H1 (cell line): Measurements from ENCODE around the gene NMD3. TPM values are rescaled to one million over a fixed set of nuclear protein-coding genes. Genes with fewer than 3 reads are reported as not detected.

Source experiments
- CTCF ChIA-PET: fragments of 300-600 bp; sonication (Branson Sonifier 250); formaldehyde crosslinking; loops from one replicate; lab custom pipeline; 2021; ENCODE audit not compliant: partially characterized antibody; lab: Charles Lee
- POLR2A ChIA-PET: fragments of 300-600 bp; sonication (Branson Sonifier 250); formaldehyde crosslinking; loops from one replicate; lab custom pipeline; 2021; ENCODE audit warnings: inconsistent platforms; ENCODE audit not compliant: partially characterized antibody; lab: Charles Lee
- DNase-seq, 2 experiments: peaks; one replicate each; pipeline versions ENCODE4 v3.0.0 to v3.0.0-alpha.2; 2010 to 2022; ENCODE audit warnings: low spot score in 2 of 2, low read depth in 1 of 2, mixed read lengths in 1 of 2
- FAIRE-seq: peaks from 2 replicates; lab custom pipeline; 2011; peaks lifted over from hg19 to GRCh38; lab: Jason Lieb, UNC
- H2AFZ ChIP-seq: 2 replicates; pipeline ENCODE4 v1.8.1; 2012; ENCODE audit warnings: low read length, inconsistent platforms
- H2AK5ac ChIP-seq: 2 replicates; pipeline ENCODE4 v1.6.1; 2013; ENCODE audit warnings: low read depth, low read length
- H2BK120ac ChIP-seq: replicated peaks from 2 replicates; pipeline ENCODE3; 2013; ENCODE audit warnings: low read depth, low read length, inconsistent platforms
- H2BK12ac ChIP-seq: 2 replicates; pipeline ENCODE4 v1.6.1; 2013; ENCODE audit warnings: low read depth, low read length
- H2BK15ac ChIP-seq: 2 replicates; pipeline ENCODE4 v1.6.1; 2013; ENCODE audit warnings: low read length
- H2BK20ac ChIP-seq: 2 replicates; pipeline ENCODE4 v1.6.1; 2013; ENCODE audit warnings: low read length
- H2BK5ac ChIP-seq: 2 replicates; pipeline ENCODE4 v1.6.1; 2013; ENCODE audit warnings: low read depth, low read length
- H3K14ac ChIP-seq: 2 replicates; pipeline ENCODE4 v1.6.1; 2013; ENCODE audit warnings: inconsistent platforms; ENCODE audit not compliant: insufficient read length
- H3K18ac ChIP-seq: 2 replicates; pipeline ENCODE4 v1.6.1; 2013; ENCODE audit warnings: low read length; ENCODE audit errors: extremely low read depth
- H3K23ac ChIP-seq: 2 replicates; pipeline ENCODE4 v1.6.1; 2013; ENCODE audit warnings: inconsistent platforms; ENCODE audit not compliant: insufficient read length
- H3K23me2 ChIP-seq: 2 replicates; pipeline ENCODE4 v1.6.1; 2013; ENCODE audit warnings: low read depth, low read length
- H3K27ac ChIP-seq: 2 replicates; pipeline ENCODE4 v1.6.1; 2011; ENCODE audit warnings: low read depth, low read length, inconsistent platforms
- H3K27me3 ChIP-seq, 4 experiments: replicated peaks in 1 of 4; 1 replicate in 1 of 4; 2 replicates in 3 of 4; pipeline versions ENCODE4 v1.6.1 to v1.8.1; 2011 to 2013; ENCODE audit warnings: low read length in 3 of 4, mild to moderate bottlenecking in 3 of 4, inconsistent platforms in 2 of 4, mixed read lengths in 2 of 4, moderate library complexity in 1 of 4; ENCODE audit not compliant: control insufficient read depth in 3 of 4, insufficient read depth in 3 of 4; ENCODE audit errors: extremely low read depth in 1 of 4
- H3K36me3 ChIP-seq, 4 experiments: 2 replicates each; pipeline versions ENCODE4 v1.6.1 to v1.8.1; 2011 to 2013; ENCODE audit warnings: mild to moderate bottlenecking in 4 of 4, low read length in 3 of 4, moderate library complexity in 2 of 4, control low read depth in 1 of 4, inconsistent platforms in 1 of 4; ENCODE audit not compliant: insufficient read depth in 4 of 4, control insufficient read depth in 2 of 4
- H3K4ac ChIP-seq: replicated peaks from 2 replicates; pipeline ENCODE3; 2013; ENCODE audit warnings: low read length, low read depth, mixed read lengths, inconsistent platforms; ENCODE audit not compliant: insufficient read length
- H3K4me1 ChIP-seq, 4 experiments: replicated peaks in 1 of 4; 1 replicate in 1 of 4; 2 replicates in 3 of 4; pipeline versions ENCODE4 v1.6.1 to v1.8.1; 2011 to 2013; ENCODE audit warnings: low read length in 3 of 4, inconsistent platforms in 2 of 4, mixed read lengths in 1 of 4; ENCODE audit not compliant: insufficient read depth in 4 of 4, control insufficient read depth in 3 of 4
- H3K4me2 ChIP-seq, 2 experiments: 2 replicates each; pipeline versions ENCODE4 v1.6.1 to v1.8.1; 2011 to 2013; ENCODE audit warnings: low read depth in 2 of 2, low read length in 2 of 2, control low read depth in 1 of 2, inconsistent platforms in 1 of 2, mild to moderate bottlenecking in 1 of 2; ENCODE audit not compliant: insufficient read depth in 1 of 2
- H3K4me3 ChIP-seq, 4 experiments: fragments of 200-600, 300-600 bp in 1 of 4; sonication (generic), shearing (Covaris generic), sonication (Bioruptor Twin) in 1 of 4; 2 replicates each; pipeline versions ENCODE4 v1.5.1 to v1.8.1; 2011 to 2016; ENCODE audit warnings: low read length in 4 of 4, low read depth in 3 of 4, control low read depth in 2 of 4, inconsistent platforms in 2 of 4, mild to moderate bottlenecking in 2 of 4, mixed read lengths in 1 of 4, moderate library complexity in 1 of 4; ENCODE audit not compliant: insufficient read depth in 2 of 4; ENCODE audit errors: extremely low read depth in 1 of 4
- H3K56ac ChIP-seq: replicated peaks from 2 replicates; pipeline ENCODE3; 2013; ENCODE audit warnings: low read depth, mild to moderate bottlenecking, mixed read lengths, low read length, inconsistent platforms; ENCODE audit not compliant: insufficient read length
- H3K79me1 ChIP-seq: 2 replicates; pipeline ENCODE4 v1.6.1; 2013; ENCODE audit warnings: low read depth, low read length, control low read depth
- H3K79me2 ChIP-seq, 2 experiments: 2 replicates each; pipeline versions ENCODE4 v1.6.1 to v1.8.1; 2012 to 2013; ENCODE audit warnings: low read length in 2 of 2, mild to moderate bottlenecking in 2 of 2, inconsistent platforms in 1 of 2; ENCODE audit not compliant: insufficient read depth in 2 of 2, control insufficient read depth in 1 of 2
- H3K9ac ChIP-seq, 4 experiments: replicated peaks in 1 of 4; 1 replicate in 1 of 4; 2 replicates in 3 of 4; pipeline versions ENCODE4 v1.6.1 to v1.8.1; 2011 to 2013; ENCODE audit warnings: low read depth in 3 of 4, low read length in 3 of 4, control low read depth in 2 of 4, mild to moderate bottlenecking in 2 of 4, moderate library complexity in 2 of 4, inconsistent platforms in 1 of 4; ENCODE audit errors: extremely low read depth in 1 of 4
- H3K9me3 ChIP-seq, 2 experiments: 2 replicates each; pipeline versions ENCODE4 v1.6.1 to v1.8.1; 2012 to 2013; ENCODE audit warnings: mild to moderate bottlenecking in 2 of 2, moderate library complexity in 2 of 2, control low read depth in 1 of 2, inconsistent platforms in 1 of 2, low read depth in 1 of 2, low read length in 1 of 2, mixed read lengths in 1 of 2; ENCODE audit not compliant: insufficient read depth in 2 of 2
- H4K20me1 ChIP-seq, 2 experiments: replicated peaks in 1 of 2; 2 replicates each; pipeline versions ENCODE3 to v1.8.1; 2011 to 2013; ENCODE audit warnings: inconsistent platforms in 2 of 2, low read length in 2 of 2, mild to moderate bottlenecking in 1 of 2; ENCODE audit not compliant: insufficient read depth in 2 of 2, control insufficient read depth in 1 of 2
- H4K5ac ChIP-seq: 2 replicates; pipeline ENCODE4 v1.6.1; 2013; ENCODE audit warnings: low read length, low read depth, mixed read lengths, inconsistent platforms; ENCODE audit not compliant: insufficient read length
- H4K8ac ChIP-seq: 2 replicates; pipeline ENCODE4 v1.8.0; 2013; ENCODE audit warnings: mild to moderate bottlenecking, moderate library complexity, low read length, inconsistent platforms; ENCODE audit not compliant: insufficient read depth; ENCODE audit errors: extremely low read depth
- H4K91ac ChIP-seq: replicated peaks from 2 replicates; pipeline ENCODE3; 2013; ENCODE audit warnings: low read length, mixed read lengths, inconsistent platforms; ENCODE audit not compliant: insufficient read length
- ASH2L ChIP-seq: fragments of 200-600, 300-600 bp; sonication (generic); IDR thresholded peaks from one replicate; pipeline ENCODE4 v1.7.1; 2017; ENCODE audit warnings: low read length
- BRCA1 ChIP-seq: IDR thresholded peaks from 2 replicates; pipeline ENCODE4 v1.6.1; 2012; ENCODE audit warnings: low read depth, low read length, improper control_type of control experiment
- EGR1 ChIP-seq: IDR thresholded peaks from 2 replicates; pipeline ENCODE4 v1.6.1; 2011; ENCODE audit warnings: low read depth, low read length, borderline replicate concordance
- FOSL1 ChIP-seq: IDR thresholded peaks from 2 replicates; pipeline ENCODE4 v1.6.1; 2011; ENCODE audit warnings: mild to moderate bottlenecking, low read depth, low read length, moderate library complexity; ENCODE audit not compliant: insufficient read depth
- KDM4A ChIP-seq: IDR thresholded peaks from one replicate; pipeline ENCODE4 v1.7.1; 2012; ENCODE audit warnings: low read depth, mild to moderate bottlenecking, moderate library complexity, low read length, inconsistent platforms; ENCODE audit not compliant: severe bottlenecking
- MAFK ChIP-seq: IDR thresholded peaks from 2 replicates; pipeline ENCODE4 v1.6.1; 2012; ENCODE audit warnings: low read depth, mild to moderate bottlenecking, improper control_type of control experiment, low read length
- NRF1 ChIP-seq: IDR thresholded peaks from 2 replicates; pipeline ENCODE4 v1.6.1; 2011; ENCODE audit warnings: mild to moderate bottlenecking, low read depth, low read length, improper control_type of control experiment
- POLR2A ChIP-seq, 2 experiments: IDR thresholded peaks; 1 replicate in 1 of 2; 2 replicates in 1 of 2; pipeline ENCODE4 v1.6.1; 2011; ENCODE audit warnings: low read depth in 2 of 2, low read length in 2 of 2, mild to moderate bottlenecking in 2 of 2; ENCODE audit errors: control extremely low read depth in 1 of 2
- POU5F1 ChIP-seq: IDR thresholded peaks from 2 replicates; pipeline ENCODE4 v1.6.1; 2011; ENCODE audit warnings: low read depth, mild to moderate bottlenecking, low read length, moderate library complexity
- SP1 ChIP-seq: IDR thresholded peaks from 2 replicates; pipeline ENCODE4 v1.6.1; 2011; ENCODE audit warnings: low read depth, low read length
- SRF ChIP-seq: IDR thresholded peaks from 2 replicates; pipeline ENCODE4 v1.6.1; 2011; ENCODE audit warnings: mild to moderate bottlenecking, low read depth, low read length, moderate library complexity
- ZNF274 ChIP-seq: IDR thresholded peaks from 2 replicates; pipeline ENCODE4 v1.7.0; 2012; ENCODE audit warnings: low read length, borderline replicate concordance; ENCODE audit errors: extremely low read depth
- WGBS, 2 experiments: shearing (Covaris generic) in 1 of 2; methylation state at CpG; one replicate each; pipeline versions ENCODE4 v1.1.6 to v1.1.7; 2013 to 2015; ENCODE audit warnings: low lambda C conversion rate in 2 of 2, mixed read lengths in 2 of 2, inconsistent platforms in 1 of 2, low coverage in 1 of 2, missing lambda C conversion rate in 1 of 2; ENCODE audit not compliant: insufficient replicate concordance in 2 of 2, insufficient coverage in 1 of 2, insufficient read length in 1 of 2; ENCODE audit errors: extremely low coverage in 1 of 2, missing lambda C conversion rate in 1 of 2; 5-methylcytosine and 5-hydroxymethylcytosine counted together
- polyA plus RNA-seq, 7 experiments: library from polyadenylated mRNA; depleted of rRNA in 3 of 7; stranded (reverse) in 5 of 7; unstranded in 2 of 7; fragments of >200 nt in 5 of 7; fragments of 200-250 nt in 2 of 7; gene quantifications; 1 replicate in 5 of 7; 2 replicates in 1 of 7; 4 replicates in 1 of 7; pipeline versions ENCODE4 v1.2.1 to v1.2.3, GENCODE V29; 2011 to 2013; ENCODE audit warnings: missing spikeins in 2 of 7, mixed read lengths in 2 of 7
- total RNA-seq: library from RNA; stranded (reverse); fragmentation: NEBNext Ultra II Directional; extraction: Animal tissue kit (Norgen Biotek cat#: 25700); gene quantifications from 2 replicates; pipeline ENCODE4 v1.2.1, GENCODE V29; 2021

Gene NMD3
- total and polyA plus RNA-seq, 2 of the 8 experiments (the other 6 are each of a cell fraction or from before 2014, with no cell fraction given) = 12.1 to 64.2 TPM

GRCh38 chr3:161250116-161250515 lies 29.0 kb downstream of the NMD3 start:
- Histone ChIP-seq H3K4me2 (no peak overlapping the region), H3K9me3 (no peaks in the 10 kb centered on the region), H3K18ac (no peak overlapping the region), H3K23ac (no peak overlapping the region), H3K4me3 (no peak overlapping the region), H4K5ac (no peak overlapping the region), H2BK12ac (no peak overlapping the region), H2BK15ac (no peak overlapping the region), H3K4ac (no peak overlapping the region), H4K20me1 (peaks cover 0 to 2% of the 10 kb centered on the region in 2 experiments), H3K79me1 (no peaks in the 10 kb centered on the region), H3K36me3 (peaks cover 6 to 67% (median 32%) of the 10 kb centered on the region in 4 experiments), H3K23me2 (no peaks in the 10 kb centered on the region), H4K8ac (no peak overlapping the region), H2BK120ac (no peak overlapping the region), H3K14ac (no peak overlapping the region), H2AK5ac (no peak overlapping the region), H3K27me3 (no peaks in the 10 kb centered on the region), H3K79me2 (no peaks in the 10 kb centered on the region), H3K56ac (no peak overlapping the region), H3K9ac (no peak overlapping the region), H3K4me1 (no peaks in the 10 kb centered on the region), H4K91ac (no peak overlapping the region), H2AFZ (no peak overlapping the region), H3K27ac (no peak overlapping the region), H2BK20ac (no peak overlapping the region), H2BK5ac (no peak overlapping the region)
- WGBS, 2 experiments = 100% methylated on average over 1 of the region's 1 CpG; no CpG with 5 or more reads in 1 of the 2 experiments
- FAIRE-seq (no peak), DNase-seq (no peak)
- ChIA-PET POLR2A (no interaction called here), CTCF (interaction anchor here (1.9 kb wide), 1 partner anchor 28 kb away, joined by 5 read pairs; no protein-coding TSS in a partner anchor)
- TF ChIP-seq SRF = no peak
- no peak for TF ChIP-seq ZNF274
- no peak for TF ChIP-seq NRF1
- TF ChIP-seq SP1 = no peak
- TF ChIP-seq KDM4A = no peak
- TF ChIP-seq FOSL1 = no peak
- no peak for TF ChIP-seq MAFK
- no peak for TF ChIP-seq BRCA1
- no peak for TF ChIP-seq EGR1
- TF ChIP-seq ASH2L = no peak
- TF ChIP-seq POLR2A (IDR thresholded peaks at IDR 0.05; ENCODE audit: control extremely low read depth in 1 of 2, low read depth in 2 of 2, low read length in 2 of 2) = no peak
- no peak for TF ChIP-seq POU5F1
